Placental epithelial cell (primary cell): ENCODE measurements around the gene BLM. TPM values are rescaled to one million over a fixed set of nuclear protein-coding genes. Genes with fewer than 3 reads are reported as not detected.

ENCODE experiments used
- small RNA-seq: library from RNA; depleted of rRNA; stranded (forward); fragments of <200 nt; gene quantifications from one replicate; pipeline ENCODE3, GENCODE V24; 2012
- total RNA-seq: library from RNA; depleted of rRNA; stranded (reverse); fragments of >200 nt; gene quantifications from 2 replicates; pipeline ENCODE4 v1.2.3, GENCODE V29; 2012

BLM gene
- total RNA-seq: 3.3 and 4.3 TPM in 2 replicates

DNA sequence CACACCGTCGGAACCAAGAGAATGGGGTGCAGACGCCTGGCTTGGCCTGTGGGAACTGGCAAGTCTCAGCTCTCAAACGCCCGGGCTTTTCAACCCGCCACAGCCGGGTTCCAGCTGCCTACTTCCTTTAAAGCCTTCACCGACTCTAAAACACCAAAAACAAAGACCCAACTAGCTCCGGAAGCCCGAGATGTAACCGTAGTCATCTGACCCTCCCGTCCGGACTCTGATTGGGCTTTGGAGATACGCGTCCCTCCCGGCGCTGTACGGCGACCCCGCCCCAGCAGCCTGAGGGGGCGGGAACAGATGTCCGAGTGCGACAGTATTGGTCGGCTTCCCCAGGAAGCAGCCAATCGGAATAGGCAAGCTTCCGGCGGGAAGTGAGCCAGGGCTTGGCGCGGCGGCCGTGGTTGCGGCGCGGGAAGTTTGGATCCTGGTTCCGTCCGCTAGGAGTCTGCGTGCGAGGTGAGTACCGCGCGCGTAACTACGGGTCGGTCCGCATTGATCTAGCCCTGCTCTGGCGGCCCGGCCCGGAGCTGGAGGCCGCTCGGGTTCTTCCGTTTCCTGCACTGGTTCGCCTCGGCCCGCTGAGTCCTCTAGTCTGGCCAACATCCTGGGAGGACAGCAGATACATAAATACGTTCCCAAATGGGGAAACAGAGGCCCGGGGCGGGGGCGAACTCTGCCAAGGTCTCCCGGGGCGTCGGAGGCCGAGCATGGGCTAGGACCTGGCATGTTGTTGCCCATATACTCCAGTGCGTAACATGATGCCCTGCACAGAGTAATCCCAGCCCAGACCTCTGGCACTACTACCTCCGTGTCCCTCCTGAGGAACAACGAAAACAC, at the start of gene BLM:
TSS of gene BLM (plus strand) at position 371 of the 846 bp plus-strand sequence. CDS start 30,047 bp downstream, outside the sequence.

Small RNA genes lying within 50 kb of the gene (small RNA-seq; reads per million reads assigned to genes)
- gene RF00093 (not detected), gene RN7SL363P (not detected)

Other genes starting within 250 kb of the BLM start
- gene CRTC3, start 187.4 kb upstream of the BLM start, total RNA-seq: 18.4 and 25.9 TPM in 2 replicates
- gene FURIN, start 151.2 kb downstream of the BLM start, total RNA-seq: 43.2 and 80.0 TPM in 2 replicates
- 19.7 and 40.8 TPM in 2 replicates for gene FES, start 167.2 kb downstream of the BLM start, total RNA-seq
- 12.2 and 20.8 TPM in 2 replicates for gene MAN2A2, start 186.0 kb downstream of the BLM start, total RNA-seq
- 5.9 and 12.8 TPM in 2 replicates for gene HDDC3, start 215.2 kb downstream of the BLM start, total RNA-seq
- 76.6 and 94.1 TPM in 2 replicates for gene UNC45A, start 217.9 kb downstream of the BLM start, total RNA-seq
- 10.2 and 11.3 TPM in 2 replicates for gene RCCD1, start 237.5 kb downstream of the BLM start, total RNA-seq